WTC11 (cell line): ENCODE data around the gene RAP1GAP. TPM values are rescaled to one million over a fixed set of nuclear protein-coding genes. Genes with fewer than 3 reads are reported as not detected.

Experiments
- ATAC-seq: fragments of 200-7000 bp; cut with Tn5 transposase; 2 replicates; pipeline ENCODE4 v1.10.0; 2021; ENCODE audit warnings: mild to moderate bottlenecking, moderate library complexity
- CTCF ChIA-PET: fragments of 300-600 bp; sonication (Branson Sonifier 250); formaldehyde crosslinking; loops from one replicate; lab custom pipeline; 2021; ENCODE audit warnings: antibody characterized with exemption; lab: Charles Lee
- POLR2A ChIA-PET: fragments of 350-600 bp; sonication (Branson Sonifier 250); formaldehyde crosslinking; loops from one replicate; lab custom pipeline; 2021; ENCODE audit warnings: antibody characterized with exemption; lab: Charles Lee
- DNase-seq: peaks from one replicate; pipeline ENCODE4 v3.0.0; 2021; ENCODE audit warnings: low spot score
- H3K27ac Mint-ChIP-seq: 2 replicates; pipeline ENCODE4 v1.8.0; 2021; ENCODE audit warnings: mixed read lengths
- H3K27me3 Mint-ChIP-seq: 2 replicates; pipeline ENCODE4 v1.8.0; 2021; ENCODE audit warnings: low read depth, mild to moderate bottlenecking, moderate library complexity, mixed read lengths
- H3K36me3 Mint-ChIP-seq: 2 replicates; pipeline ENCODE4 v1.8.0; 2021; ENCODE audit warnings: mixed read lengths
- H3K4me1 Mint-ChIP-seq: 2 replicates; pipeline ENCODE4 v1.8.0; 2022; ENCODE audit warnings: mixed read lengths
- H3K4me3 Mint-ChIP-seq: 2 replicates; pipeline ENCODE4 v1.8.0; 2021; ENCODE audit warnings: mild to moderate bottlenecking, moderate library complexity, mixed read lengths
- H3K9me3 Mint-ChIP-seq: 2 replicates; pipeline ENCODE4 v1.8.0; 2021; ENCODE audit warnings: mixed read lengths
- CREB1 ChIP-seq: sonication (generic); formaldehyde crosslinking; IDR thresholded peaks from 2 replicates; pipeline ENCODE4 v1.8.0; 2023; ENCODE audit warnings: mild to moderate bottlenecking, missing genetic modification reagents
- E2F1 ChIP-seq: sonication (generic); formaldehyde crosslinking; IDR thresholded peaks from 2 replicates; pipeline ENCODE4 v1.8.0; 2022; ENCODE audit warnings: mild to moderate bottlenecking, missing genetic modification reagents
- ETV6 ChIP-seq: sonication (generic); formaldehyde crosslinking; IDR thresholded peaks from 2 replicates; pipeline ENCODE4 v1.8.1; 2022; ENCODE audit warnings: mild to moderate bottlenecking, missing genetic modification reagents
- FOXP1 ChIP-seq: sonication (generic); formaldehyde crosslinking; IDR thresholded peaks from 2 replicates; pipeline ENCODE4 v1.8.0; 2022; ENCODE audit warnings: missing genetic modification reagents, mild to moderate bottlenecking, moderate library complexity, borderline replicate concordance
- GTF2I ChIP-seq: fragments of 250-450 bp; sonication (Bioruptor Pico); conservative IDR thresholded peaks from 2 replicates; pipeline ENCODE4 v1.4.0; 2021; ENCODE audit warnings: mild to moderate bottlenecking
- MYBL2 ChIP-seq: sonication (generic); formaldehyde crosslinking; IDR thresholded peaks from 2 replicates; pipeline ENCODE4 v1.8.1; 2023; ENCODE audit warnings: mild to moderate bottlenecking, moderate library complexity, missing genetic modification reagents
- NFATC4 ChIP-seq: fragments of 250-450 bp; sonication (Bioruptor Pico); IDR thresholded peaks from 2 replicates; pipeline ENCODE4 v1.9.0; 2021; ENCODE audit warnings: mild to moderate bottlenecking
- NR1H2 ChIP-seq: sonication (generic); formaldehyde crosslinking; IDR thresholded peaks from 2 replicates; pipeline ENCODE4 v1.9.0; 2021; ENCODE audit warnings: mild to moderate bottlenecking, moderate library complexity, missing genetic modification reagents
- NR3C1 ChIP-seq: sonication (generic); formaldehyde crosslinking; conservative IDR thresholded peaks from 2 replicates; pipeline ENCODE4 v1.8.1; 2023; ENCODE audit warnings: low read depth, mild to moderate bottlenecking, missing genetic modification reagents
- RORB ChIP-seq: fragments of 250-450 bp; sonication (Bioruptor Pico); IDR thresholded peaks from 2 replicates; pipeline ENCODE4 v1.9.0; 2021; ENCODE audit warnings: mild to moderate bottlenecking
- SMAD3 ChIP-seq: sonication (generic); formaldehyde crosslinking; IDR thresholded peaks from 2 replicates; pipeline ENCODE4 v1.8.0; 2022; ENCODE audit warnings: missing genetic modification reagents, mild to moderate bottlenecking, borderline replicate concordance
- SP1 ChIP-seq: sonication (generic); formaldehyde crosslinking; conservative IDR thresholded peaks from 2 replicates; pipeline ENCODE4 v1.8.1; 2022; ENCODE audit warnings: missing genetic modification reagents
- TCF7 ChIP-seq: sonication (generic); formaldehyde crosslinking; IDR thresholded peaks from 2 replicates; pipeline ENCODE4 v1.8.0; 2022; ENCODE audit warnings: mild to moderate bottlenecking, low read depth, missing genetic modification reagents, moderate library complexity
- TP53 ChIP-seq: sonication (generic); formaldehyde crosslinking; IDR thresholded peaks from 2 replicates; pipeline ENCODE4 v1.8.1; 2023; ENCODE audit warnings: mild to moderate bottlenecking, missing genetic modification reagents
- ZNF263 ChIP-seq: sonication (generic); formaldehyde crosslinking; IDR thresholded peaks from 2 replicates; pipeline ENCODE4 v1.8.1; 2022; ENCODE audit warnings: low read depth, mild to moderate bottlenecking, moderate library complexity, missing genetic modification reagents
- ZNF671 ChIP-seq: fragments of 250-450 bp; sonication (Bioruptor Pico); IDR thresholded peaks from 2 replicates; pipeline ENCODE4 v1.8.0; 2021; ENCODE audit warnings: mild to moderate bottlenecking
- total RNA-seq: library from RNA; stranded (reverse); gene quantifications from 3 replicates; pipeline ENCODE4 v1.2.3, GENCODE V29; 2021
- TF ChIP-seq, protein P1 (sequence below): fragments of 250-450 bp; sonication (Bioruptor Pico); IDR thresholded peaks from 2 replicates; pipeline ENCODE4 v2.1.2; 2022; ENCODE audit warnings: mild to moderate bottlenecking, moderate library complexity
- TF ChIP-seq, protein P2 (sequence below): fragments of 250-450 bp; sonication (Bioruptor Pico); IDR thresholded peaks from 2 replicates; pipeline ENCODE4 v1.8.0; 2021; ENCODE audit warnings: mild to moderate bottlenecking
- TF ChIP-seq, protein P3 (sequence below): sonication (generic); formaldehyde crosslinking; IDR thresholded peaks from 2 replicates; pipeline ENCODE4 v1.8.1; 2023; ENCODE audit warnings: mild to moderate bottlenecking, missing genetic modification reagents, moderate library complexity
- TF ChIP-seq, protein P4 (sequence below): sonication (generic); formaldehyde crosslinking; IDR thresholded peaks from 2 replicates; pipeline ENCODE4 v1.8.1; 2023; ENCODE audit warnings: mild to moderate bottlenecking, missing genetic modification reagents

Gene RAP1GAP
- total RNA-seq, 1 experiment from 2014 or later, result 7.6 TPM

DNA sequence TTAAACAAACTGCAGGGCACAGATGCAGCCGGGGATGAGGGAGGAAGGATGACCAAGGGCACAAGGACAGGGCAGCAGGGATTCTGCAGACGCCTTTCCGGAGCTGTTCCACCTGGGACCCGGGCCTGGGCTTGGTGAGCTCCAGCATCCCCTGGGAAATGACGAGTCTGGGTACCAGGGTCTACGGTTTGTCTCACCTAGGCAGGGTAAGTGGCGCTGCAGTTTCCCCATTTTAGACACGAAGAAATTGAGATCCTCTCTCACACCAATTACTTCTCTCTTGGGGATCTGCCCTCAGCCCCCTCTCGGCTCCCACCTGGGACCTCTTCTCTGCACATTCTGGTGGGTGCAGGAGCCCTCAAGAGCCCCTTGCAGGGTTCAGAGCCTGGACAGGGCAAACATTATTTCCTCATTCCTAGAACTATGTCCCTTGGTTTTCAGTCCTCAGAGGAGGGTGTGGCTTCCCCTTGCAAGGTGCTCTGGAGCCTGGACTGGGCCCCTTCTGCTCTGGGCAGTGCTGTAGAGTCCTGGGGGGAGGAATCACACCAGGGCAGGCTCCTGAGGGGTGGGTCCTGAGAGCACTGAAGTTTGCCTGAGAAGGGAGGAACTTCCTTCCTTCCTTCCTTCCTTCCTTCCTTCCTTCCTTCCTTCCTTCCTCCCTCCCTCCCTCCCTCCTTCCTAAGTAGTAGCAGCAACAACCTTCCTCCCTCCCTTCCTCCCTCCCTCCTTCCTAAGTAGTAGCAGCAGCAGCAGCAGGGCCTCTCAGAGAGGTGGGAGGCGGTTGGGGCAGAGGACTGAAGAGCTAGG lies 16.0 kb downstream of the RAP1GAP start:
- CTCF ChIA-PET, result interaction anchor here (0.8 to 2.0 kb wide), 3 partner anchors 22 to 283 kb away, joined by 3 to 7 read pairs (median 7); no protein-coding TSS in a partner anchor

GRCh38 chr1:21652101-21652936 lies 16.8 kb downstream of the RAP1GAP start:
- POLR2A ChIA-PET, result interaction anchor here (0.6 kb wide), 1 partner anchor 376 kb away, joined by 3 read pairs; no protein-coding TSS in a partner anchor
- TF ChIP-seq GTF2I (CRISPR knock-in tag), result peak; percentile 80; the same call in 1 of the 2 replicates
- no peak for TF ChIP-seq ETV6 (CRISPR knock-in tag)
- TF ChIP-seq NR3C1 (CRISPR knock-in tag), result no peak
- TF ChIP-seq, protein P1, sequence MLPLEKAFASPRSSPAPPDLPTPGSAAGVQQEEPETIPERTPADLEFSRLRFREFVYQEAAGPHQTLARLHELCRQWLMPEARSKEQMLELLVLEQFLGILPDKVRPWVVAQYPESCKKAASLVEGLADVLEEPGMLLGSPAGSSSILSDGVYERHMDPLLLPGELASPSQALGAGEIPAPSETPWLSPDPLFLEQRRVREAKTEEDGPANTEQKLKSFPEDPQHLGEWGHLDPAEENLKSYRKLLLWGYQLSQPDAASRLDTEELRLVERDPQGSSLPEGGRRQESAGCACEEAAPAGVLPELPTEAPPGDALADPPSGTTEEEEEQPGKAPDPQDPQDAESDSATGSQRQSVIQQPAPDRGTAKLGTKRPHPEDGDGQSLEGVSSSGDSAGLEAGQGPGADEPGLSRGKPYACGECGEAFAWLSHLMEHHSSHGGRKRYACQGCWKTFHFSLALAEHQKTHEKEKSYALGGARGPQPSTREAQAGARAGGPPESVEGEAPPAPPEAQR (CRISPR knock-in tag), result no peak
- TF ChIP-seq TCF7 (CRISPR knock-in tag), result no peak
- DNase-seq (peak; percentile 44), ATAC-seq (peak; percentile 8)
- peaks cover 17% of the 10 kb centered on the region for H3K4me1 Mint-ChIP-seq
- H3K9me3 Mint-ChIP-seq, result no peaks in the 10 kb centered on the region
- peaks cover 18% of the 10 kb centered on the region for H3K27me3 Mint-ChIP-seq
- H3K4me3 Mint-ChIP-seq, result peak overlapping the region; percentile 75
- no peak overlapping the region for H3K27ac Mint-ChIP-seq
- CTCF ChIA-PET, result interaction anchor here (0.7 to 2.0 kb wide), 5 partner anchors 21 to 282 kb away, joined by 3 to 7 read pairs (median 7); no protein-coding TSS in a partner anchor
- no peaks in the 10 kb centered on the region for H3K36me3 Mint-ChIP-seq

More for the DNA sequence above, 16.0 kb downstream of the RAP1GAP start:
- H3K27me3 Mint-ChIP-seq, result peaks cover 18% of the 10 kb centered on the region
- H3K9me3 Mint-ChIP-seq, result no peaks in the 10 kb centered on the region
- H3K36me3 Mint-ChIP-seq, result no peaks in the 10 kb centered on the region
- no peak for ATAC-seq
- H3K27ac Mint-ChIP-seq, result no peak overlapping the region
- no peak for DNase-seq
- TF ChIP-seq, protein P2, sequence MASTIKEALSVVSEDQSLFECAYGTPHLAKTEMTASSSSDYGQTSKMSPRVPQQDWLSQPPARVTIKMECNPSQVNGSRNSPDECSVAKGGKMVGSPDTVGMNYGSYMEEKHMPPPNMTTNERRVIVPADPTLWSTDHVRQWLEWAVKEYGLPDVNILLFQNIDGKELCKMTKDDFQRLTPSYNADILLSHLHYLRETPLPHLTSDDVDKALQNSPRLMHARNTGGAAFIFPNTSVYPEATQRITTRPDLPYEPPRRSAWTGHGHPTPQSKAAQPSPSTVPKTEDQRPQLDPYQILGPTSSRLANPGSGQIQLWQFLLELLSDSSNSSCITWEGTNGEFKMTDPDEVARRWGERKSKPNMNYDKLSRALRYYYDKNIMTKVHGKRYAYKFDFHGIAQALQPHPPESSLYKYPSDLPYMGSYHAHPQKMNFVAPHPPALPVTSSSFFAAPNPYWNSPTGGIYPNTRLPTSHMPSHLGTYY (CRISPR knock-in tag), result no peak
- TF ChIP-seq MYBL2 (no peak), NFATC4 (CRISPR knock-in tag) (no peak)
- peak overlapping the region; percentile 75; the same call in 1 of the 2 replicates for H3K4me3 Mint-ChIP-seq
- POLR2A ChIA-PET, result no interaction called here
- H3K4me1 Mint-ChIP-seq, result peaks cover 14% of the 10 kb centered on the region

- peaks cover 18% of the 10 kb centered on the region for H3K27me3 Mint-ChIP-seq
- peaks cover 17% of the 10 kb centered on the region for H3K4me1 Mint-ChIP-seq
- TF ChIP-seq FOXP1 (0 out of 2 replicates have a peak, but pooled peaks have one; percentile 48), SMAD3 (0 out of 2 replicates have a peak, but pooled peaks have one; percentile 19), SP1 (CRISPR knock-in tag) (peak; percentile 39; the same call in 1 of the 2 replicates), NR1H2 (CRISPR knock-in tag) (no peak)
- TF ChIP-seq, all 79 proteins: peak for 3
- CTCF ChIA-PET, result interaction anchor here (1.2 to 2.0 kb wide), 3 partner anchors 20 to 54 kb away, joined by 7 read pairs; no protein-coding TSS in a partner anchor
- Mint-ChIP-seq H3K4me3 (peak overlapping the region; percentile 74), H3K36me3 (no peaks in the 10 kb centered on the region), H3K27ac (no peak overlapping the region), H3K9me3 (no peaks in the 10 kb centered on the region)
- ATAC-seq, result peak; percentile 25
- POLR2A ChIA-PET, result interaction anchor here (0.6 kb wide), 1 partner anchor 375 kb away, joined by 3 read pairs; no protein-coding TSS in a partner anchor
- DNase-seq, result peak; percentile 59
Observed at GRCh38 chr1:21651214-21652042, 17.7 kb downstream of the RAP1GAP start.

GRCh38 chr1:21650400-21650799 lies 18.8 kb downstream of the RAP1GAP start:
- Mint-ChIP-seq H3K4me1 (peaks cover 17% of the 10 kb centered on the region), H3K4me3 (no peak overlapping the region), H3K9me3 (no peaks in the 10 kb centered on the region), H3K27me3 (peaks cover 18% of the 10 kb centered on the region), H3K36me3 (no peaks in the 10 kb centered on the region), H3K27ac (no peak overlapping the region)
- CTCF ChIA-PET, result no interaction called here
- DNase-seq, result no peak
- no peak for ATAC-seq
- POLR2A ChIA-PET, result no interaction called here
- TF ChIP-seq ZNF263 (no peak), SP1 (CRISPR knock-in tag) (no peak), TP53 (CRISPR knock-in tag) (no peak), ZNF671 (no peak), E2F1 (no peak), CREB1 (CRISPR knock-in tag) (no peak), RORB (no peak)
- TF ChIP-seq, protein P3, sequence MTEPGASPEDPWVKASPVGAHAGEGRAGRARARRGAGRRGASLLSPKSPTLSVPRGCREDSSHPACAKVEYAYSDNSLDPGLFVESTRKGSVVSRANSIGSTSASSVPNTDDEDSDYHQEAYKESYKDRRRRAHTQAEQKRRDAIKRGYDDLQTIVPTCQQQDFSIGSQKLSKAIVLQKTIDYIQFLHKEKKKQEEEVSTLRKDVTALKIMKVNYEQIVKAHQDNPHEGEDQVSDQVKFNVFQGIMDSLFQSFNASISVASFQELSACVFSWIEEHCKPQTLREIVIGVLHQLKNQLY (CRISPR knock-in tag), result no peak
- TF ChIP-seq, protein P4, sequence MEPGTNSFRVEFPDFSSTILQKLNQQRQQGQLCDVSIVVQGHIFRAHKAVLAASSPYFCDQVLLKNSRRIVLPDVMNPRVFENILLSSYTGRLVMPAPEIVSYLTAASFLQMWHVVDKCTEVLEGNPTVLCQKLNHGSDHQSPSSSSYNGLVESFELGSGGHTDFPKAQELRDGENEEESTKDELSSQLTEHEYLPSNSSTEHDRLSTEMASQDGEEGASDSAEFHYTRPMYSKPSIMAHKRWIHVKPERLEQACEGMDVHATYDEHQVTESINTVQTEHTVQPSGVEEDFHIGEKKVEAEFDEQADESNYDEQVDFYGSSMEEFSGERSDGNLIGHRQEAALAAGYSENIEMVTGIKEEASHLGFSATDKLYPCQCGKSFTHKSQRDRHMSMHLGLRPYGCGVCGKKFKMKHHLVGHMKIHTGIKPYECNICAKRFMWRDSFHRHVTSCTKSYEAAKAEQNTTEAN (CRISPR knock-in tag), result no peak
